Measurements from ENCODE around the gene NMUR2.

NMUR2 gene

GRCh38 chr5:152405145-152405544 is at the start of gene NMUR2:
NMUR2 (minus strand) TSS chr5:152405279; CDS start chr5:152405113, 166 bp downstream.
- DNase-seq, result no peak

- DNase-seq, result no peak
Measured at GRCh38 chr5:152443935-152444334, 38.9 kb upstream of the NMUR2 start.

GRCh38 chr5:152439791-152440190 is 34.7 kb upstream of the NMUR2 start:
- no peak for DNase-seq

GRCh38 chr5:152437866-152438265 is 32.8 kb upstream of the NMUR2 start:
- no peak for DNase-seq

- DNase-seq, result no peak
Measured at GRCh38 chr5:152427721-152428120, 22.6 kb upstream of the NMUR2 start.

- no peak for DNase-seq
Measured at GRCh38 chr5:152425083-152425482, 20.0 kb upstream of the NMUR2 start.

- DNase-seq, result no peak
Measured at GRCh38 chr5:152424501-152424900, 19.4 kb upstream of the NMUR2 start.

- no peak for DNase-seq
Measured at GRCh38 chr5:152422081-152422480, 17.0 kb upstream of the NMUR2 start.

- DNase-seq, result no peak
Measured at GRCh38 chr5:152412129-152412528, 7.0 kb upstream of the NMUR2 start.

- no peak for DNase-seq
Measured at GRCh38 chr5:152406082-152406481, 1.0 kb upstream of the NMUR2 start.

- DNase-seq, result no peak
Measured at GRCh38 chr5:152404494-152404893, 585 bp downstream of the NMUR2 start.

- DNase-seq, result no peak
Measured at GRCh38 chr5:152403046-152403445, 2.0 kb downstream of the NMUR2 start.

GRCh38 chr5:152400846-152401245 is 4.2 kb downstream of the NMUR2 start:
- no peak for DNase-seq

- DNase-seq, result no peak
Measured at GRCh38 chr5:152397581-152397980, 7.5 kb downstream of the NMUR2 start.

GRCh38 chr5:152393441-152393840 is 11.6 kb downstream of the NMUR2 start:
- DNase-seq, result no peak

- no peak for DNase-seq
Measured at GRCh38 chr5:152389208-152389849, 15.8 kb downstream of the NMUR2 start.

- DNase-seq, result no peak
Measured at GRCh38 chr5:152388610-152389009, 16.5 kb downstream of the NMUR2 start.

- DNase-seq, result no peak
Measured at GRCh38 chr5:152380415-152381123, 24.5 kb downstream of the NMUR2 start.

GRCh38 chr5:152379331-152379730 is 25.7 kb downstream of the NMUR2 start:
- no peak for DNase-seq

- no peak for DNase-seq
Measured at GRCh38 chr5:152378730-152379129, 26.3 kb downstream of the NMUR2 start.

GRCh38 chr5:152376886-152377285 is 28.2 kb downstream of the NMUR2 start:
- no peak for DNase-seq

- DNase-seq, result no peak
Measured at GRCh38 chr5:152374711-152375275, 30.3 kb downstream of the NMUR2 start.

- DNase-seq, result no peak
Measured at GRCh38 chr5:152372875-152373274, 32.2 kb downstream of the NMUR2 start.

- no peak for DNase-seq
Measured at GRCh38 chr5:152369298-152369697, 35.8 kb downstream of the NMUR2 start.
